A673 (cell line): Measurements from ENCODE around the gene CEP78. TPM values are rescaled to one million over a fixed set of nuclear protein-coding genes. Genes with fewer than 3 reads are reported as not detected.

ENCODE experiments used
- BruUV-seq: library from RNA; stranded (reverse); fragments of 400-500 nt; replicated peaks from 2 replicates; lab custom pipeline; 2021; lab: Mats Ljungman, UMichigan
- CTCF ChIA-PET: fragments of 300-600 bp; sonication (Branson Sonifier 250); formaldehyde crosslinking; loops from one replicate; lab custom pipeline; 2022; ENCODE audit warnings: antibody characterized with exemption; lab: Charles Lee
- POLR2A ChIA-PET: fragments of 300-600 bp; sonication (Branson Sonifier 250); formaldehyde crosslinking; loops from one replicate; lab custom pipeline; 2022; ENCODE audit warnings: antibody characterized with exemption; ENCODE audit not compliant: low non-redundant PET; lab: Charles Lee
- DNase-seq: peaks from one replicate; pipeline ENCODE4 v3.0.0-alpha.2; 2015; ENCODE audit warnings: low spot score
- H3K27ac ChIP-seq: fragments of 200-600 bp; sonication (generic); 2 replicates; pipeline ENCODE4 v1.5.1; 2016; ENCODE audit warnings: mixed run types, low read depth, mild to moderate bottlenecking, mixed read lengths, antibody characterized with exemption, low read length; ENCODE audit not compliant: poor library complexity, severe bottlenecking
- H3K27me3 ChIP-seq: fragments of 200-600 bp; sonication (generic); replicated peaks from 2 replicates; pipeline ENCODE4 v1.6.1; 2017; ENCODE audit warnings: mixed run types, low read depth, mild to moderate bottlenecking, mixed read lengths, antibody characterized with exemption, low read length; ENCODE audit not compliant: insufficient read depth, poor library complexity
- H3K36me3 ChIP-seq: fragments of 200-600 bp; sonication (generic); 2 replicates; pipeline ENCODE4 v1.6.1; 2016; ENCODE audit warnings: mixed run types, mild to moderate bottlenecking, mixed read lengths, antibody characterized with exemption, low read length; ENCODE audit not compliant: insufficient read depth, poor library complexity, severe bottlenecking
- H3K4me1 ChIP-seq: fragments of 200-600 bp; sonication (generic); 2 replicates; pipeline ENCODE4 v1.6.1; 2017; ENCODE audit warnings: mixed run types, mild to moderate bottlenecking, mixed read lengths, antibody characterized with exemption, low read length; ENCODE audit not compliant: insufficient read depth, poor library complexity, severe bottlenecking
- H3K4me3 ChIP-seq: fragments of 200-600 bp; sonication (generic); 2 replicates; pipeline ENCODE4 v1.5.1; 2016; ENCODE audit warnings: low read depth, mixed run types, mild to moderate bottlenecking, mixed read lengths, low read length; ENCODE audit not compliant: poor library complexity, severe bottlenecking
- H3K9me3 ChIP-seq: fragments of 200-600 bp; sonication (generic); 2 replicates; pipeline ENCODE4 v1.6.1; 2016; ENCODE audit warnings: mixed run types, low read depth, mild to moderate bottlenecking, mixed read lengths, antibody characterized with exemption, low read length; ENCODE audit not compliant: poor library complexity, severe bottlenecking
- CTCF ChIP-seq: fragments of 300-800, 200-600 bp; sonication (generic); conservative IDR thresholded peaks from 2 replicates; pipeline ENCODE4 v1.5.1; 2017; ENCODE audit warnings: low read depth, mild to moderate bottlenecking, antibody characterized with exemption, low read length, moderate library complexity, mixed read lengths
- EZH2 ChIP-seq: fragments of 200-600 bp; sonication (generic); IDR thresholded peaks from 2 replicates; pipeline ENCODE4 v1.6.1; 2017; ENCODE audit warnings: borderline replicate concordance, low read depth, mild to moderate bottlenecking, mixed read lengths, antibody characterized with exemption, low read length; ENCODE audit not compliant: poor library complexity, severe bottlenecking
- intact Hi-C: fragments of 100-400 bp; cut with micrococcal nuclease; formaldehyde crosslinking; loops from one replicate; pipeline ENCODE4 v1.10.0; 2022; ENCODE audit not compliant: unreplicated experiment
- total RNA-seq: library from RNA; stranded (reverse); gene quantifications from 2 replicates; pipeline ENCODE4 v1.2.3, GENCODE V29; 2021

The CEP78 gene
- total RNA-seq, 1 experiment from 2014 or later, result 65.9 TPM

GRCh38 chr9:78249542-78249941 lies 13.7 kb downstream of the CEP78 start:
- no peaks in the 10 kb centered on the region for H3K4me1 ChIP-seq
- no peak overlapping the region for H3K27ac ChIP-seq
- intact Hi-C loops, result no loop called here
- CTCF ChIA-PET, result no interaction called here
- POLR2A ChIA-PET, result no interaction called here
- H3K36me3 ChIP-seq, result peaks cover 62% of the 10 kb centered on the region
- no peak overlapping the region for H3K4me3 ChIP-seq
- TSS peak; percentile 2 for BruUV-seq
- no peaks in the 10 kb centered on the region for H3K27me3 ChIP-seq
- DNase-seq, result no peak
- no peaks in the 10 kb centered on the region for H3K9me3 ChIP-seq
- TF ChIP-seq EZH2 (no peak), CTCF (no peak)

- TF ChIP-seq CTCF, result no peak
- no peak for TF ChIP-seq EZH2
- H3K9me3 ChIP-seq, result no peaks in the 10 kb centered on the region
- POLR2A ChIA-PET, result no interaction called here
- no peaks in the 10 kb centered on the region for H3K27me3 ChIP-seq
- intact Hi-C loops, result no loop called here
- no TSS peak for BruUV-seq
- H3K4me3 ChIP-seq, result no peak overlapping the region
- no peak overlapping the region for H3K27ac ChIP-seq
- H3K36me3 ChIP-seq, result peaks cover 60% of the 10 kb centered on the region
- no peaks in the 10 kb centered on the region for H3K4me1 ChIP-seq
- no peak for DNase-seq
- CTCF ChIA-PET, result no interaction called here
Measured at GRCh38 chr9:78252616-78253015, 16.7 kb downstream of the CEP78 start.

- CTCF ChIA-PET, result no interaction called here
- TF ChIP-seq CTCF (no peak), EZH2 (no peak)
- H3K27me3 ChIP-seq, result no peaks in the 10 kb centered on the region
- no peak overlapping the region for H3K4me3 ChIP-seq
- POLR2A ChIA-PET, result no interaction called here
- no peaks in the 10 kb centered on the region for H3K9me3 ChIP-seq
- DNase-seq, result no peak
- H3K27ac ChIP-seq, result no peak overlapping the region
- H3K36me3 ChIP-seq, result peaks cover 53% of the 10 kb centered on the region
- no TSS peak for BruUV-seq
- no peaks in the 10 kb centered on the region for H3K4me1 ChIP-seq
- intact Hi-C loops, result no loop called here
Measured at GRCh38 chr9:78253285-78253684, 17.4 kb downstream of the CEP78 start.
